Measurements from ENCODE around the gene EFCAB5. TPM values are rescaled to one million over a fixed set of nuclear protein-coding genes. Genes with fewer than 3 reads are reported as not detected.
A peak's percentile ranks its signal among the peaks of the same experiment; 100 is the strongest.
"Not testable (repeated sequence)": the region's sequence is repeated elsewhere in the genome, so short reads cannot be mapped to it uniquely, and the experiment has no call there.

Gene EFCAB5
- 4.7 TPM in 2 replicates for total RNA-seq

GRCh38 chr17:29941334-29941733 lies at the start of gene EFCAB5:
EFCAB5 (plus strand) TSS chr17:29941634; CDS start chr17:29941797, 163 bp downstream.
- DNase-seq (ENCODE audit: low read depth): no peak

GRCh38 chr17:29892201-29892600 lies 49.2 kb upstream of the EFCAB5 start:
- DNase-seq (ENCODE audit: low read depth): no peak

DNA sequence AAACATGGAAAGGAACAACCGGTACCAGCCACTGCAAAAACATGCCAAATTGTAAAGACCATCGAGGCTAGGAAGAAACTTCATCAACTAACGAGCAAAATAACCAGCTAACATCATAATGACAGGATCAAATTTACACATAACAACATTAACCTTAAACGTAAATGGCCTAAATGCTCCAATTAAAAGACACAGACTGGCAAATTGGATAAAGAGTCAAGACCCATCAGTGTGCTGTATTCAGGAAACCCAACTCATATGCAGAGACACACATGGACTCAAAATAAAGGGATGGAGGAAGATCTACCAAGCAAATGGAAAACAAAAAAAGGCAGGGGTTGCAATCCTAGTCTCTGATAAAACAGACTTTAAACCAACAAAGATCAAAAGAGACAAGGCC lies 44.3 kb upstream of the EFCAB5 start:
- DNase-seq (ENCODE audit: low read depth): not testable (repeated sequence)

DNA sequence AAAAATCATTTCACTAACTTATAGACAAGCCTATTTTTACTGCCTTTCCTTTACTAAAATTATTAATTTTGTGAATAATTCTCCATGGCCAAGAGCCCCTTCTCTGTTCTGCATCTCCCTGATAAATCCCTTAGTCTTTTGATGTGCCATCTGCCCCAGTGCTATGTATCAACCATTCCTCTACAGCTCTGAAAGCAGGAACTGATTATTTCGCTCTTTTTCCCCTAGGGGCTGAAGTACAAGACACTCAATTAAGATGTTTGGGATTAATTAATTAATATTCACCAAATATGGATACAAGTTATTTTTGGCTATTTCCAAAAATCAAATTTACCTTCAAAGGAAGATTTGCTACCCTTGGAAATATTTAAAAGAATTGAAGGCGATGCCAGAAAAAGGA lies 38.0 kb upstream of the EFCAB5 start:
- no peak for DNase-seq (ENCODE audit: low read depth)

DNA sequence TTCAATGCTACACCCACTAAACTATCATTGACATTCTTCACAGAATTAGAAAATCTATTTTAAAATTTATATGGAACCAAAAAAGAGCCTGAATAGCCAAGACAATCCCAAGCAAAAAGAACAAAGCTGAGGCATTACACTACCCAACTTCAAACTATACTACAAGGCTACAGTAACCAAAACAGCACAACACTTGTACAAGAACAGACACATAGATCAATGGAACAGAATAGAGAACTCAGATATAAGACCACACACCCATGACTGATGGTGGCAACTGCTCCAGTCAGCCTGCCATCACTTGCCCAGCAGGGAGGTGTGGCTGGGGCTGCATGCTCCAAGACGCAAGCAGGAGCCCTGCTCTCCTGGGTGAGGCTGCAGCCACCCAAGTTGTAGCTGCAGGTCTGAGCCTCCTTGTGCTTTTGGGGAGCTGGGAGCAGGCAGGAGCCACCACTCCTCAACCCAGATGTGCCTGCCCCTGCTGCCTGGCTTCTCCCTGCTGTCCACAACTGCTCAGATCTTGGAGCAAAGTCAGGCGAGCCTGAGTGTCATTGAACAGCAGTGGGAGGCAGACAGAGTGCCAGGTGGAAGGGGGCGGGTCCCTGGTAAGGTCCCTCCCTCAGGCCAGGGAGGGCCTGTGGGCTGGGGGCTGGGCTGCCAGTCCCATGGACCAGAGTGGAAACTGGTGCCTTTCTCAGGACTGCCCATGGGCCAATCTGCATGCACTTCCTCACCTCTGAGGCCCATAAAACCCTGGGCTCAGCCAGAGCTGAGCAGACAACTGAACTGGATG lies 36.2 kb upstream of the EFCAB5 start:
- DNase-seq (ENCODE audit: low read depth): no peak

DNA sequence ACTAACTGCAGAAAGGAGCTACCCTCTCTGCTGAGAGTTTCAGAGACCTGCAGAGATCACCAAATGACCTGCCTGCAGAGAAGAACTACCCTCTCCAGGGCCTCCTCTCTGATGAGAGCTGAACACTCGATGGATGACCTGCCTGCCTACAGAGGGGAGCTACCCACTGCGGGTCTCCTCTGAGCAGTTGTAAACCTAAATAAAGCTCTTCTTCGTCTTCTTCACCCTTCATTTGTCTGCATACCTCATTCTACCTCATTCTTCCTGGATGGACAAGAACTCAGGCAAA lies 35.6 kb upstream of the EFCAB5 start:
- DNase-seq (ENCODE audit: low read depth): no peak

DNA sequence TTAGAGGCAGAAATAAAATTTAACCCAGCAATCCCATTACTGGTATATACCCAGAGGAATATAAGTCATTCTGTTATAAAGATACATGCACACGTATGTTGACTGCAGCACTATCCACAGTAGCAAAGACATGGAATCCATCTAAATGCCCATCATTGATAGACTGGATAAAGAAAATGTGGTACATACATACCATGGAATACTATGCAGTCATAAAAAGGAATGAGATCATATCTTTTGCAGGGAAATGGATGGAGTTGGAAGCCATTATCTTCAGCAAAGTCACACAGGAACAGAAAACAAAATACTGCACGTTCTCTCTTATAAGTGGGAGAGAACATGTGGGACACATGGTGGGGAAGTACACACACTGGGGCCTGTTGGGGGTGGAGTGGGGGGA lies 34.5 kb upstream of the EFCAB5 start:
- DNase-seq (ENCODE audit: low read depth): no peak

GRCh38 chr17:29909236-29910003 lies 32.0 kb upstream of the EFCAB5 start:
- DNase-seq (ENCODE audit: low read depth): peak; percentile 74

DNA sequence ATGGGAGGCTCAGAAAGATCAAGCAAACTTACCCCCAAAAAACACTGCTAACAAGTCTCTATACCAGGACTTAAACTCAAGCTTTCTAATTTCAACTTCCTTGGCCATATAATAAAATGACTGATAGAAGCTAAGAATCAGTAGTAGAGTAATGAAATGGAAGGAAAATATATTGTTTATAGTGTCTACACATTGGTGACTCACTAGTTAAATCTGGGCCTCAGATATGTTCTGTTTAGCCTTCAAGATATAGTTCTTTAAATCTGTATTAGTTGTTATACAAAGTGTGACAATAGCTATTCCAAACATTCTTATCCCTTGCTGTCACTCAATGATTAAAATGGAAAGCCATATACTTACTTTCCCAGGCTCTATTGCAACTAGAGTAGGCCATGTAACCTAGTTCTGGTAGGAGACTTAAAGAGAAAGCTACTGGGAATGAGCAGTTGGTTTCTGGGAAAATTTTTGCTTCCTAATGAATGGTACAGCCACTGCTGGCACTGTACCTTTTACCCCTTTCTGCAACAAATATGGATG lies 29.7 kb upstream of the EFCAB5 start:
- no peak for DNase-seq (ENCODE audit: low read depth)

GRCh38 chr17:29914819-29915537 lies 26.5 kb upstream of the EFCAB5 start:
- DNase-seq (ENCODE audit: low read depth): no peak

- DNase-seq (ENCODE audit: low read depth): no peak
These were observed 23.4 kb upstream of the EFCAB5 start for GRCh38 chr17:29918016-29918415.

DNA sequence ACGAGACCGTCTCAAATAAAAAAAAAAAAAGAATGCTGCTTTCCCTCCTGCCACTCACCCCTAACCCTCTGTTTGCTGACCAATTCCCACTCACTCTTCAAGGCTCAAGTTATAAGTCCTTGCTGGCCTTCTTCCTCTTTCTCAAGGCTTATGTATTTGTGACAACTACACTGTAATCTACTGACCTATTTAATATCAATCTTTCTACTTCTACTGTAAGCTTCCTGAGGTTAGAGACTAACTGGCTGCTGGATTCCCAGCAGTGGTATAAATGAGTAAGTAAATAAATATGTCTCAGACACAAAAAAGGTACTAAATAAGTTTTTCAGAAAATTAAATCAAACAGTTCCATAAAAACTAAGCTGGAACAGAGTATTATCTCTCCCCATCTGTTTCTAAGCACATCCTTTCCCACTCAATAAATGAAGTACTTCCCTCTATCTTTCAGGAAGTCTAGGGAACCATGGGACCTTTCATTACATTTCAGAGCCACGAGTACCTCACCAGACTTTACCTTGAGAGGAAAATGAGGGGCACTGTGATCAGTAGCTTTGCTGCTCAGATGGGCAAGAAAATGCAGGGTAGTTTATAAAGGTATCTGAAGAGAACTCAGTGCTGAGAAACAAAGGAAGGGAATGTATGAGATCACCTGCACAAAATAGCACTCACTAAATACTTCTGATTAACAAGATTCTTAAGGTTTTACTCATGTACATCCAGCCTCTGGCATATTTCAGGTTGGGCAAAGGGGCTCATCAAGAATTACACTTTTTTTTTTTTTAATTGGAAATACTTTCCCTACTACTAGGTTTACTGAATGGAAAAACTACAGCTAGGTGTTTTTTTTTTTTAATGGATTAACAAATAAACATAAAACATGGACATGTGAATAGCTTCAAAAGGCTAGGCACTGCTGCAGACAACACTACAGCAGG lies 22.2 kb upstream of the EFCAB5 start:
- DNase-seq (ENCODE audit: low read depth): peak; percentile 94

DNA sequence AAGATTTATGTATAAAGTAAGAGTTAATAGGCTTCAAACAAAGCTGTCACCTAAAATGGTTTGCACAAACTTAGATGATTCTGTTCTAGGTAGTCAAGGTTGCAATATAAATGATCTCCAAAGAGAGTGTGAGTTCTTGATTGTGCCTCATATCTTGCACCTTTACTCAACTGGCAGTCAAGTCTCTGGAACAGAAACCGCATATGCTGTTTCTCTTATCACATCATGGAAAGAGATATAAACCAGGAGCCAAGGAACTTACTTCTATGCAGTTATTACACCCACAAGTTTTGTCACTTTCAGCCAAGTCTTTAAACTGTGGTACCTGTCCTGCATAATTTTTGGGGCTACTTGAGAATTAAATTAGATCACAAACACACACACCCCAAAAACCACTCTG lies 16.6 kb upstream of the EFCAB5 start:
- DNase-seq (ENCODE audit: low read depth): no peak

GRCh38 chr17:29927546-29927945 lies 13.9 kb upstream of the EFCAB5 start:
- DNase-seq (ENCODE audit: low read depth): no peak

GRCh38 chr17:29929006-29929532 lies 12.4 kb upstream of the EFCAB5 start:
- peak; percentile 79 for DNase-seq (ENCODE audit: low read depth)

DNA sequence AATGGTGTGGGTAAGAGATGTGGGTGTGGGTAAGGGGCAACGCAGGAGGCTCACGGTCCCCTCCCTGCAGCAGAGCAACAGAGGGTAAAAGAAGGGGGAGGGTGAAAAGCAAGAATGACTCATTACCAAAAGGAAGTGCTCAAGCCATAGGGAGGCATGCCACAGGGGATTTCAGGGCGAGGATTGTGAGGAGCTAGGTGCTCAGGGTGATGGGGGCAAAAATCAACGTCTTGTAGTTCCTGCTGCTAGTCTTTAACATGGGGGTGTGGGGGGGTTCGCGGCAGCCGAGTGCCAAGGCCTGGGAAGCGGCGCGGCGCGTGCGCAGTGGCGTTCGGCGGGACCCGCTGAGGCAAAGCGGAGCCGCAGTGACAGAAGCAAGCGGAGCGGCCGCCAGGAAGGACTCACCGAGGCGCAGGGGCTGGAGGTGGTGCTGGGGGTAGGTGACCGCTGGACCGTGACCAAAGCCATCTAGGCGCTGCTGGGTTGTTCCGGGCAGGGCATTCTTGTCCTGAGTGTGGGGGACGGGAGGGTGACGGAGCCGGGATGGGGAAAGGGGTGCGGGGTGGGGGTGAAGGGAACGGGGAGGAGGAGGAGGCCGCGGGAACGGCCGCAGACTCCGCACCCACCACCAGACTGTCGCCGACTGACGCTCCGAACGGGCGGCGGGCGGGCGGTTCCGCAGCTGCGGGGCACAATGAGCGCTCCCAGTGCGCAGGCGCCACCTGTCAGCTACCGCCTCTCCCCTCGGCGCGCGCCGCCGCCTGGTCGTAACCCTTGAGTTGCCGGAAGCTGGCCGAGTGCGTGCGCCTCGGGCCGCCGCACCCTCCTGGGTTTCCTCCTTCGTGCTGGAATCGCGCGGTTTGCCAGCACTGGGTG lies 11.7 kb upstream of the EFCAB5 start, which contains the start of gene SSH2:
SSH2 (minus strand) TSS at position 696 of the 876 bp plus-strand sequence; CDS start at position 468, 228 bp downstream.
- peak; percentile 82 for DNase-seq (ENCODE audit: low read depth)

DNA sequence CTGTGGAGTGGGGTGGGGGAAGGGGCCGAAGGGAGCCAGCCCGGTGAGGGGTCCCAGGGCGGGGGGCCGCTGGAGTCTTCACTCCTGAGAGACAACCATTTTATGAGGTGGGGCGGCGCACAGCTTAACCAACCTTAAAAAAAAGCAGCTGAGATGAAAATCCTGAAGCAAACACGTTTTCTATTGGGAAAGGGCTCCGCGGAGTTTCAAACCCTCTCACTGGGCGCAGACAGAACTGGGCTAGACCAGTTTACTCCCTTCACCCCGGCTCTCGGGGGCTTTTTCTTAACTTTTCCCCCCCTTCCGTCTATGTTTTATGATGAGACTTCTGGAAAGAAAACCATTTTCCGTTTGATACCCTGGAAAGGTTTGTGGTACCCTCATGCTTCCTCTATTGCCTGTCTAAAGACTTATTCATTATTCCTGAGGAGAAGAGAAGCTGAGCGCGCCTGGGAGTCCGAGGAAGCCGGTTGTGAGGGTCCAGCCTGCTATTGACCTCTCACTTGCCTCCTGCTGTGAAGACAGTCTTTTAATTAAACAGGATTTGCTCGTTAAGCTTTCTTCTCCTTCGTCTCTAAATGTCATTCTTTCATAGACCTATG lies 10.9 kb upstream of the EFCAB5 start:
- peak; percentile 31 for DNase-seq (ENCODE audit: low read depth)

GRCh38 chr17:29931231-29931932 lies 10.1 kb upstream of the EFCAB5 start:
- DNase-seq (ENCODE audit: low read depth): peak; percentile 77

DNA sequence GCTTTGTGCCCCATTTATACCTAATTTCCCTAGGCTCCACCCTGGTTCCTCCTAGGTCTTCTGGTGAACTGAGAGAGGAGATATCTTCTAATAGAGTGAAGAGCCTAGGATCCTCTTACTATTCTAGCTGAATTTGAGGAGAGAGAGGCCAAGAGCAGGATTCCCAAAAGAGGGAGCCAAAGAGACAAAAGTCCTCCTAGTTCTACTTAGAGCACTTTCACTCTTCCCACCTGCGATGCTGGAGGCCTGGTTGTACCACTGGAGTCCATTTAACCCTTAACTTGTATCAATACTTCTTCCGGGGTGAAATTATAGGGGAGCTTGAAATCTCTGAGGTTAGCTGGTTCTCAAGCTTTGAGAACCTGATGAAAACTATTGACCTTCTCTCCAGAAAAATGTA lies 8.1 kb upstream of the EFCAB5 start:
- DNase-seq (ENCODE audit: low read depth): peak; percentile 50
